GM06990 (cell line): ENCODE data around the gene PKD1.

Source experiments
- DNase-seq: peaks from one replicate; pipeline ENCODE4 v3.0.0-alpha.2; 2011; ENCODE audit not compliant: insufficient read length; ENCODE audit errors: extremely low read depth
- H3K27me3 ChIP-seq: replicated peaks from 2 replicates; pipeline ENCODE4 v1.6.0; 2011; ENCODE audit warnings: low read length; ENCODE audit not compliant: control insufficient read depth, insufficient read depth
- H3K36me3 ChIP-seq: 2 replicates; pipeline ENCODE4 v1.5.1; 2011; ENCODE audit warnings: low read length; ENCODE audit not compliant: control insufficient read depth, insufficient read depth
- H3K4me3 ChIP-seq: replicated peaks from 2 replicates; pipeline ENCODE4 v1.5.1; 2011; ENCODE audit warnings: low read depth, mild to moderate bottlenecking, control low read depth, low read length
- TF ChIP-seq, protein P1 (sequence below): IDR thresholded peaks from 2 replicates; pipeline ENCODE4 v1.5.1; 2011; ENCODE audit warnings: low read length, control low read depth, mild to moderate bottlenecking, inconsistent platforms; ENCODE audit not compliant: insufficient read depth, poor library complexity, severe bottlenecking

The PKD1 gene

GRCh38 chr16:2058872-2059271 lies 76.8 kb downstream of the PKD1 start:
- no peaks in the 10 kb centered on the region for H3K27me3 ChIP-seq
- TF ChIP-seq, protein P1, sequence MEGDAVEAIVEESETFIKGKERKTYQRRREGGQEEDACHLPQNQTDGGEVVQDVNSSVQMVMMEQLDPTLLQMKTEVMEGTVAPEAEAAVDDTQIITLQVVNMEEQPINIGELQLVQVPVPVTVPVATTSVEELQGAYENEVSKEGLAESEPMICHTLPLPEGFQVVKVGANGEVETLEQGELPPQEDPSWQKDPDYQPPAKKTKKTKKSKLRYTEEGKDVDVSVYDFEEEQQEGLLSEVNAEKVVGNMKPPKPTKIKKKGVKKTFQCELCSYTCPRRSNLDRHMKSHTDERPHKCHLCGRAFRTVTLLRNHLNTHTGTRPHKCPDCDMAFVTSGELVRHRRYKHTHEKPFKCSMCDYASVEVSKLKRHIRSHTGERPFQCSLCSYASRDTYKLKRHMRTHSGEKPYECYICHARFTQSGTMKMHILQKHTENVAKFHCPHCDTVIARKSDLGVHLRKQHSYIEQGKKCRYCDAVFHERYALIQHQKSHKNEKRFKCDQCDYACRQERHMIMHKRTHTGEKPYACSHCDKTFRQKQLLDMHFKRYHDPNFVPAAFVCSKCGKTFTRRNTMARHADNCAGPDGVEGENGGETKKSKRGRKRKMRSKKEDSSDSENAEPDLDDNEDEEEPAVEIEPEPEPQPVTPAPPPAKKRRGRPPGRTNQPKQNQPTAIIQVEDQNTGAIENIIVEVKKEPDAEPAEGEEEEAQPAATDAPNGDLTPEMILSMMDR: no peak
- no peak overlapping the region for H3K4me3 ChIP-seq
- DNase-seq: no peak
- peaks cover 18% of the 10 kb centered on the region for H3K36me3 ChIP-seq

DNA sequence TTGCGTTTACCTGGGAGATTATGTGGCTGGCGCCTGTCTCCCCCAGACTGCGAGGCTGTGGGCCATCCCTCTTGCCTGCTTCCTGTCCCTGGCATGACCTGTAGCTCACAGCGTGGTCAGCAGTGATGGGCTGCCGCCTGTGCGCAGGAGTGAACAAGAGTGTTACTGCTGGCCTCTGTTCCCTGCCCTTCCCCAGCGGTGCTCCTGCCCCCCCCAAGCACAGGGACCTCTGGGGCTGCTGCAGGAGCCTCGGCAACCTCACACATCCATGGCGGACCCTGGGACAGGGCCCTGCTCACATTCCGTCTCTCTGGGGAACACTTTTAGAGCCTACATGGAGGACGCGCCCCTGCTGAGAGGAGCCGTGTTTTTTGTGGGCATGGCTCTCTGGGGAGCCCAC lies 77.3 kb downstream of the PKD1 start:
- TF ChIP-seq, protein P1: no peak
- no peak overlapping the region for H3K4me3 ChIP-seq
- H3K36me3 ChIP-seq: peaks cover 21% of the 10 kb centered on the region
- H3K27me3 ChIP-seq: no peaks in the 10 kb centered on the region
- DNase-seq: no peak

- no peak for DNase-seq
- Histone ChIP-seq H3K27me3 (no peaks in the 10 kb centered on the region), H3K36me3 (peaks cover 25% of the 10 kb centered on the region), H3K4me3 (no peak overlapping the region)
- TF ChIP-seq, protein P1: no peak
Measured at GRCh38 chr16:2057438-2057837, 78.3 kb downstream of the PKD1 start.

DNA sequence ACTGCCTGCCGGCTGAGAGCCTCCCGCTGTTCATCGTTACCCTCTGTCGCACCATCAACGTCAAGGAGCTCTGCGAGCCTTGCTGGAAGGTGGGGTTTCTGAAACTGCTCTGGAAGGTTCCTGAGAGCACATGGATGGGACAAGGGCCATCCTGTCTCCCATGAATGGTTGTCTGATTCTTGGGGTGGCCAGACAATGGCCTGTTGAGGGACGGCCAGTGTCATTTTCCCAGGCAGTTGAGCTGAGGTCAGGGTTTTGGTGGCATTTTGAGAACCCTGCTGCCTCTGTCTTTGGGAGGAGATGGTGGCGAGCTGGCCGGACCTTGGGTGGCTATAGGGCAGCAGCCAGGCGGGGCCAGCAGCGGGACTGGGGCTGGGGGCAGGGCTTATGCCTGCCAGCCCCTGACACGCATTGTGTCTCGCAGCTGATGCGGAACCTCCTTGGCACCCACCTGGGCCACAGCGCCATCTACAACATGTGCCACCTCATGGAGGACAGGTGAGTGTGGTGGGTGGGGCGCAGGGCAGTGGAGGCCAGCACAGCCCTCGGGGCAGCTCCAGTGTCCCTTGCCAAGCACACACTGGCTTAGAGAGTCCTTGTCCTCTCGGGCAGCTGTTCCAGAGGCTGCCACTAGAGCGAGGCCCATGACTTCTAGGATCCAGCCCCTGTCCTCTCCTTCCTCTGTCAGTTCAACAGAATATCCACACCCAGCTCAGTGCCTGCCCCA lies 78.9 kb downstream of the PKD1 start:
- TF ChIP-seq, protein P1: no peak
- peaks cover 27% of the 10 kb centered on the region for H3K36me3 ChIP-seq
- no peak overlapping the region for H3K4me3 ChIP-seq
- no peaks in the 10 kb centered on the region for H3K27me3 ChIP-seq
- DNase-seq: no peak

DNA sequence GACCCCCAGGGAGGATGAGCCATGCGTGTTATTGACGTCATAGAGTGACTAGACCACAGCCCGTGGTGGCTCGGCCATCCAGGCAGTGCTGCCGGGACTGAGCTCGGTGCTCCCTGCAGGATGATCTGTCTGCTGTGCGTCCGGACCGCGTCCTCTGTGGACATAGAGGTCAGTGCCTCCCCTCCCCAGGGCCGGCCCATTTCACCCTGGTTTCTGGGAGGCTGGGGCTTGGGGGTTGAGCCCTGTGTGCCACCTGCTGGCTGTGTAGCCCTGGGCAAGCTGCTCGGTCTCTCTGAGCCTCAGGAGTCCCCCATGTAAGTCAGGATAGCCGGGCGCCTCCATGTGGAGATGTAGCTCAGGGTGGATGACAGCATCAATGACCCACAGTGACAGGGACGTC lies 79.6 kb downstream of the PKD1 start:
- TF ChIP-seq, protein P1: peak; percentile 13
- no peak overlapping the region for H3K4me3 ChIP-seq
- no peak for DNase-seq
- H3K27me3 ChIP-seq: no peaks in the 10 kb centered on the region
- peaks cover 27% of the 10 kb centered on the region for H3K36me3 ChIP-seq
